Measurements from ENCODE around the gene AQP12B. TPM values are rescaled to one million over a fixed set of nuclear protein-coding genes. Genes with fewer than 3 reads are reported as not detected.

The AQP12B gene
- total and polyA plus RNA-seq, 9 donors: 0.18 to 0.36 TPM; not detected in 7

GRCh38 chr2:240672701-240673190 is 9.9 kb downstream of the AQP12B start:
- no peak for DNase-seq
- H3K27me3 ChIP-seq: no peaks in the 10 kb centered on the region
- H3K9me3 ChIP-seq: no peaks in the 10 kb centered on the region
- TF ChIP-seq, protein P1, sequence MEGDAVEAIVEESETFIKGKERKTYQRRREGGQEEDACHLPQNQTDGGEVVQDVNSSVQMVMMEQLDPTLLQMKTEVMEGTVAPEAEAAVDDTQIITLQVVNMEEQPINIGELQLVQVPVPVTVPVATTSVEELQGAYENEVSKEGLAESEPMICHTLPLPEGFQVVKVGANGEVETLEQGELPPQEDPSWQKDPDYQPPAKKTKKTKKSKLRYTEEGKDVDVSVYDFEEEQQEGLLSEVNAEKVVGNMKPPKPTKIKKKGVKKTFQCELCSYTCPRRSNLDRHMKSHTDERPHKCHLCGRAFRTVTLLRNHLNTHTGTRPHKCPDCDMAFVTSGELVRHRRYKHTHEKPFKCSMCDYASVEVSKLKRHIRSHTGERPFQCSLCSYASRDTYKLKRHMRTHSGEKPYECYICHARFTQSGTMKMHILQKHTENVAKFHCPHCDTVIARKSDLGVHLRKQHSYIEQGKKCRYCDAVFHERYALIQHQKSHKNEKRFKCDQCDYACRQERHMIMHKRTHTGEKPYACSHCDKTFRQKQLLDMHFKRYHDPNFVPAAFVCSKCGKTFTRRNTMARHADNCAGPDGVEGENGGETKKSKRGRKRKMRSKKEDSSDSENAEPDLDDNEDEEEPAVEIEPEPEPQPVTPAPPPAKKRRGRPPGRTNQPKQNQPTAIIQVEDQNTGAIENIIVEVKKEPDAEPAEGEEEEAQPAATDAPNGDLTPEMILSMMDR (IDR thresholded peaks at IDR 0.05): no peak
- TF ChIP-seq EP300 (IDR thresholded peaks at IDR 0.05): no peak
- TF ChIP-seq POLR2A (IDR thresholded peaks at IDR 0.05): no peak
- H3K4me1 ChIP-seq (ENCODE audit: insufficient read depth): no peaks in the 10 kb centered on the region
- no peak overlapping the region for H3K27ac ChIP-seq
- no peak overlapping the region for H3K4me3 ChIP-seq
- intact Hi-C loops (cut with DNase I): no loop called here
- 3 to 6% (median 4%) methylated on average over 45 to 55 of the region's 55 CpGs for WGBS, 3 donors
- no peaks in the 10 kb centered on the region for H3K36me3 ChIP-seq

GRCh38 chr2:240672076-240672700 is 10.5 kb downstream of the AQP12B start:
- no peaks in the 10 kb centered on the region for H3K36me3 ChIP-seq
- intact Hi-C loops (cut with DNase I): no loop called here
- TF ChIP-seq POLR2A (IDR thresholded peaks at IDR 0.05) (no peak), EP300 (IDR thresholded peaks at IDR 0.05) (no peak)
- TF ChIP-seq, protein P1 (IDR thresholded peaks at IDR 0.05): no peak
- DNase-seq: no peak
- H3K9me3 ChIP-seq: no peaks in the 10 kb centered on the region
- no peaks in the 10 kb centered on the region for H3K27me3 ChIP-seq
- no peaks in the 10 kb centered on the region for H3K4me1 ChIP-seq (ENCODE audit: insufficient read depth)
- no peak overlapping the region for H3K27ac ChIP-seq
- no peak overlapping the region for H3K4me3 ChIP-seq
- WGBS, 3 donors: 30 to 67% (median 39%) methylated on average over 45 to 46 of the region's 46 CpGs

GRCh38 chr2:240670950-240671349 is 11.7 kb downstream of the AQP12B start:
- Histone ChIP-seq H3K36me3 (no peaks in the 10 kb centered on the region), H3K27ac (no peak overlapping the region), H3K9me3 (no peaks in the 10 kb centered on the region), H3K4me1 (ENCODE audit: insufficient read depth) (no peaks in the 10 kb centered on the region), H3K27me3 (no peaks in the 10 kb centered on the region), H3K4me3 (no peak overlapping the region)
- TF ChIP-seq EP300 (IDR thresholded peaks at IDR 0.05) (no peak), POLR2A (IDR thresholded peaks at IDR 0.05) (no peak)
- TF ChIP-seq, protein P1 (IDR thresholded peaks at IDR 0.05): no peak
- 65 to 74% (median 66%) methylated on average over 4 of the region's 4 CpGs for WGBS, 3 donors
- no peak for DNase-seq
- intact Hi-C loops (cut with DNase I): no loop called here

DNA sequence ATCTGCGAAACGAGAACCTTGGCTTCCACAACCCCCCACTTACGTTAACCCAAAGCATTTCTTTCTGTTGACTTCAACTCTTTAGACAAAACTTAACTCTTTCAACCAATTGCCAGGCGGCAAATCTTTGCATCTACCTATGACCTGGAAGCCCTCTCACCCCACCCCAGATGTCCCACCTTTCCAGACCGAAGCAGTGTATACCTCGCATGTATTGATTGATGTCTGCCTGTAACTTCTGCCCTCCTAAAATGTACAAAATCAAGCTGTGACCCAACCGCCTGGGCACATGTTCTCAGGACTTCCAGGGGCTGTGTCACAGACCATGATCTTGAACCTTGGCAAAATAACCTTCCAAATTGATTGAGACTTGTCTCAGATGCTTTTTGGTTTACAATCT is 12.3 kb downstream of the AQP12B start:
- Histone ChIP-seq H3K4me3 (no peak overlapping the region), H3K36me3 (no peaks in the 10 kb centered on the region), H3K4me1 (ENCODE audit: insufficient read depth) (no peaks in the 10 kb centered on the region), H3K27me3 (no peaks in the 10 kb centered on the region), H3K27ac (no peak overlapping the region), H3K9me3 (no peaks in the 10 kb centered on the region)
- DNase-seq: no peak
- TF ChIP-seq POLR2A (IDR thresholded peaks at IDR 0.05) (no peak), EP300 (IDR thresholded peaks at IDR 0.05) (no peak)
- TF ChIP-seq, protein P1 (IDR thresholded peaks at IDR 0.05): no peak
- intact Hi-C loops (cut with DNase I): no loop called here
- WGBS, 3 donors: 65 to 82% (median 66%) methylated on average over 7 of the region's 7 CpGs

Data from ovary (tissue), 9 donors.